Skin epidermis (tissue), 12 donors: ENCODE measurements around the gene NOS3.

Experiments
- H3K27ac ChIP-seq, 21 experiments: fragments of 200-600 bp; sonication (generic) in 11 of 21; one replicate each; pipeline ENCODE4 v1.5.0; 2020; ENCODE audit warnings: mild to moderate bottlenecking in 3 of 21, inconsistent platforms in 2 of 21, moderate library complexity in 2 of 21
- H3K4me3 ChIP-seq, 7 experiments: fragments of 200-600 bp; sonication (generic) in 2 of 7; one replicate each; pipeline ENCODE4 v1.5.0; 2020; ENCODE audit warnings: inconsistent platforms in 2 of 7, mild to moderate bottlenecking in 2 of 7, moderate library complexity in 1 of 7

NOS3 gene

GRCh38 chr7:150990416-150991186 lies at the start of gene NOS3:
Gene NOS3 (plus strand): TSS chr7:150991017. CDS start chr7:150993804, 2,787 bp downstream.
- Histone ChIP-seq H3K27ac (peak within 1 kb of the TSS in 1 of 21 experiments; percentile 8), H3K4me3 (no peak within 1 kb of the TSS)

- Histone ChIP-seq H3K27ac (no peak overlapping the region), H3K4me3 (no peak overlapping the region)
Measured at GRCh38 chr7:150941351-150942000, 49.3 kb upstream of the NOS3 start.

- Histone ChIP-seq H3K27ac (no peak overlapping the region), H3K4me3 (no peak overlapping the region)
Measured at GRCh38 chr7:150942001-150942590, 48.7 kb upstream of the NOS3 start.

GRCh38 chr7:150942591-150943452 lies 48.0 kb upstream of the NOS3 start:
- Histone ChIP-seq H3K4me3 (no peak overlapping the region), H3K27ac (no peak overlapping the region)

- Histone ChIP-seq H3K4me3 (no peak overlapping the region), H3K27ac (no peak overlapping the region)
Measured at GRCh38 chr7:150943453-150943814, 47.4 kb upstream of the NOS3 start.

GRCh38 chr7:150944066-150945042 lies 46.5 kb upstream of the NOS3 start:
- Histone ChIP-seq H3K27ac (no peak overlapping the region), H3K4me3 (no peak overlapping the region)

GRCh38 chr7:150945171-150945852 lies 45.5 kb upstream of the NOS3 start:
- no peak overlapping the region for H3K4me3 ChIP-seq
- no peak overlapping the region for H3K27ac ChIP-seq

GRCh38 chr7:150945853-150946420 lies 44.9 kb upstream of the NOS3 start:
- Histone ChIP-seq H3K27ac (no peak overlapping the region), H3K4me3 (no peak overlapping the region)

DNA sequence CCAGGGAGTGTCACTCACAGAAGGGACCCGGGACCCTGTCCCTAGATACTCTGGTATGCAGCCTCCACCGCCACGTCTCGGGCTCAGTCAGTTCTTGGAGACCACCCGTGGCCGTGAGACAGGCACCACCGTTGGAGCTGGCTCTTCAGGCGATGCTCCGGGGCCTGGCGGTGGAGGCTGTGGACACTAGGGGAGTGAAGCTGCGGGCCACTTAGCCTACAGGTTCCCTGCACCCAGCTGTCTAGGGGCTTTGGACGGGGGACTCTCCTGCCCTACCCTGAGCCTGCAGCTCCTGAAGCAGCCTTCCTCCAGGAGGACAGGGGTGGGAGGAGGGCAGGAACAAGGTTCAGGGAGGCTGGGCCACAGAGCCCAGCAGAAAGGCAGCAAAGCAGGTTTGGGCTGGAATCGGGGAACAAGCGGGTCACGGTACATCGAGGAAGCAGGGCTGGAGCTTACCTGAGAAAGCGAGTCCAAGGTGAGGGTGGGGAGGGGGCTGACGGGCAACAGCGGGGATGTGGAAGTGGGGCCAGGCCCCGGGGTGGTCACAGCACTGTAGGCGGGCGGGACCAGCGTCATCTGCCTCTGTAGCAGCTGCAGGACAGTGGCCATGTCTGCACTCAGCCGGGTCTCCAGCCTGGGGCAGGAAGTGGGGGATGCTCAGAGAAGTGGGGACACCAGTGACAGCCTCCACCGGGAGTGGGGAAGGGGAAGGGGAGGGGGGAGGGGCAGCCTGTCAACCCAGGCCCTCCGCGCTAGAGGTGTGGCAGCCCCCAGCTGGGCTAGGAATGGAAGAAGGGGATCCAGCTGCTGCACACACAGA lies 44.2 kb upstream of the NOS3 start:
- H3K4me3 ChIP-seq, result no peak overlapping the region
- no peak overlapping the region for H3K27ac ChIP-seq

DNA sequence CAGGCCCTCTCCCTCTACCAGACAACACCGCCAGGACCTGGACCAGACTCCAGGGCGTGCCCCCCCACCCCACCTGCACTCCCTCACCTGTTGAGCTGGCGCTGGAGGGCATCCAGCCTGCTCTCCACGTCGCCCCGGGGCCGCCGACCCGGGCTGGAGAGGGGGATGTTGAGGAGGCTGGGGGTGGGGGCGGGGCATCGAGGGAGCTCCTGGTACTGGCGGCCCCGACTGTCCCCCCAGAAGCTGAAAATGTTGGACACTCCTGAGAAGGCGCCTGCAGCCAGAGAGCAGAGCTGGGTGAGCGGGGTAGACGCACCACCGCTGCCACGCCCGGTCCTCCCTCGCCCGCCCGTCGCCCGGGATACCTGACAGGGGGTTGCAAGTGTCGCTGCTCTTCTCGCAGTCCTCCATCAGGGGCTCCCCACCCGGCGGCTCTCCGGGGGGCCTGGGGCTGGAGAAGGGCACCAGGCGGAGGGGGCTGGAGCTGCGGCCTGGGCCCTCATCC lies 43.5 kb upstream of the NOS3 start:
- Histone ChIP-seq H3K27ac (no peak overlapping the region), H3K4me3 (no peak overlapping the region)

DNA sequence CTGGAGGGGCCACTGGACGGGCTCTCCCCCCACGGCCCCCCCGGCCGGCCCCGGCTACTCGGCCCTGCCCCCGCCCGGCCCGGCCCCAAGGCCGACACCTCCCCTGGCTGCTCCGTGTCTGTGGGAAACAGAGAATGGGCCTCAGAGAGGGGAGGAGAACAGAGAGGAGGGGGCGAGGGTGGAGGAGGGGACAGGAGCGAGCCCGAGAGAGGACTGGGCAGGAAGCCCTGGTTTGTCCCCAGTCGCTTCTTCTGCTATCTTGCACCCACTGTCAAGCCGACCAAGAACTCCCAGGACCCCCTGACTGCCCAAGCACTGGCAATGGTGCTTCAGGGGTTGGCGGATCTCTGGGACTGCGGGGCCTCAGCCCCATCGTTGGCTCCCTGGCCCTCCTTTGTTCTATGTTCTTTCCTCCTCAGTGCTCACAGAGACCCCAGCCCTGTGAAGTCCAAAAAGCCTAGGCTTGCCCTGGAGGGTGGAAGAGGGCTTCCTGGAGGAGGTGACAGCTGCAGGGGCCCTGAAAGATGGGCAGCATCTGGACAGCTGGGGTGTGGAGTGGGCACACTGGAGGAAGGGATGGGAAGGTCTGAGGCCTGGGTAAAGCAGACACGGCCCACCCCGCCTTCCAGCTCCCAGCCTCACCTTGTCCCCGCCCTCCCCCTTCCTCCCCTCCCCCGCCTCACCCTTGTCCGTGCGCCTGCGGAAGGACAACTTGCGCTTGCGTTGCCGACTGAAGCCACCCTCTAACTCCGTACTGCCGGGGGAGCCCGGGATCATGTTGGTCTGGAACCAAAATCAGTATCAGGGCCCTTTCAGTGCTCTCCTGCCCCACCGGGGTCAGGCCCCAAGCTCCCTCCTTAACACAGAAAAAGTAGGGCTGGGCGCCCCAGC lies 42.8 kb upstream of the NOS3 start:
- no peak overlapping the region for H3K27ac ChIP-seq
- H3K4me3 ChIP-seq, result no peak overlapping the region

DNA sequence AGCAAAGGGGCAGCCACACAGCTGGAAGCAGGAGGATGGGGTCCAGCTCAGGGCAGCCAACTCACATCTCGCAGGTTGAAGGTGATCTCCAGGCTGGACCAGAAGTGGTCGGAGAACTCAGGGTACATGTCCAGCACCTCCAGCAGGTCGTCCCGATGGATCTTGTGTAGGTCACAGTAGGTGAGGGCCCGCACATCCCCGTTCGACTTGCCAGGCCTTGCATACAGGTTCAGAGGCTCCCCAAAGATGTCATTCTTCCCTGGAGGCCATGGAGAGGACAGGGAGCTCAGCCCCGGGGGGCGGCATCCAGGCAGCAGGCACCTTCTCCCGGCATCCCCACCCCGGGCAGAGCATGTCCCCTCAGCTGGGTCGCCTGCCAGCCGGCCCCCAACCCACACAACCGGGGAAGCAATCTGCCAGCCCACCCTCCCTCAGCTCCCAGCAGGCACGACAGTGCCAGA lies 42.0 kb upstream of the NOS3 start:
- Histone ChIP-seq H3K27ac (no peak overlapping the region), H3K4me3 (no peak overlapping the region)

DNA sequence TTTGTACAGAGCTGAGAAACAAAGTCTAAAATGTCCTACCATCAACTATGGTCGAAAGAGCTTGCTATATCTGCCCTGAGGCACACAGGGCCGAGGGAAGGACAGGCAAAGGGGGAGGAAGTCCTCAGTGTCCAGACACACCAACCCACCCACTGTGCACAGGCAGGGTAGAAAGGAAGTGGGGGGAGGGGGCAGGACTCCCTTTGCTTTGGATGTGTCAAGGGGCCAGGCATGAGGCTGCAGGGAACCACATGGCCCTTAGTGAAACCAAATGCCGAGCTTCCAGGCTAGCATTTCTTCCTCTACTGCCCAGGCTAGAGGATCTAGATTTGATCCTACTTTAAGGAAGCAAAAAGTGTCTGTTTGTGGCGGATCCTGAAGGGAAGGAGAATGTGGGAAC lies 41.3 kb upstream of the NOS3 start:
- H3K27ac ChIP-seq, result no peak overlapping the region
- no peak overlapping the region for H3K4me3 ChIP-seq

- no peak overlapping the region for H3K4me3 ChIP-seq
- no peak overlapping the region for H3K27ac ChIP-seq
Measured at GRCh38 chr7:150949971-150950491, 40.8 kb upstream of the NOS3 start.

DNA sequence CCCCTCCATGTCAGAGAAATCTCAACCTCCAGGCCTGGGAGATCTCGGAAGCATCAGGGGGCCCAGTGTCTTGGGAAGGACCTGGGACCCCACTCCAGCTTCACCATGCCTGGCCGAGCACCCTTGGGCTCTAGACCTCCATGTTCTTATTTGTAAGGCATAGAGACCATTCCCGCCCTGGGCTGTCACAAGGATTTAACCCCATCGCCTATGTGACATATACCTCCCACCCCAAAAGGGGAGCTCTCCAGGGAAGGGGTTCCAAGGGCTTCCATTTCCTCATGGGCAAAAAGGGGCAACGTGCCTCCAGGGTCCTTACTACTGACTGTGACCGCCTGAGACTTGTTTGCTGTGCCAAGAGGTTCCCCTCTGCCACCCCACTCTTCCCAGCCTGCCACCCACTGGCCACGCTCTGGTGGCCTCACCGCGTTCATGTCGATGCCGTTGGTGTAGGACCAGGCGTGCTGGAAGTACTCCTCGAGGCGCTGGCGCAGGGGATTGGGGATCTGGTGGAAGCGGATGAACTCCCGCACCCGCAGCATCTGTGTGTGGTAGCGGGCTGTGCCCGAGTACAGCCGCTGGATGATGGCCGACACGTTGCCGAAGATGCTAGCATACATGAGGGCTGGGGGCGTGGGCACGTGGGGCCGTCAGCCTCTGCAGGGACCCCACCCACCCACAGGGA lies 40.2 kb upstream of the NOS3 start:
- Histone ChIP-seq H3K27ac (no peak overlapping the region), H3K4me3 (no peak overlapping the region)
